Right atrium auricular region (tissue), 2 donors: ENCODE measurements around the gene OSBPL8. TPM values are rescaled to one million over a fixed set of nuclear protein-coding genes. Genes with fewer than 3 reads are reported as not detected.

Experiments
- DNase-seq: peaks from one replicate; pipeline ENCODE4 v3.0.0-alpha.2; 2019; ENCODE audit warnings: low spot score
- H3K27ac ChIP-seq, 2 donors: fragments of 200-600 bp; sonication (generic); 1 replicate in 1 of 2; 2 replicates in 1 of 2; pipeline ENCODE4 v1.5.1; 2016 to 2019
- H3K27me3 ChIP-seq, 2 donors: fragments of 200-600 bp; sonication (generic); one replicate each; pipeline versions ENCODE4 v1.5.1 to v1.6.0; 2017 to 2019
- H3K36me3 ChIP-seq: fragments of 200-600 bp; sonication (generic); one replicate; pipeline ENCODE4 v1.5.1; 2016
- H3K4me1 ChIP-seq, 2 donors: fragments of 200-600 bp; sonication (generic); one replicate each; pipeline versions ENCODE4 v1.5.1 to v1.6.0; 2017 to 2019
- H3K4me3 ChIP-seq, 2 donors: fragments of 200-600 bp; sonication (generic); 1 replicate in 1 of 2; 2 replicates in 1 of 2; pipeline ENCODE4 v1.5.1; 2017 to 2019; ENCODE audit warnings: mild to moderate bottlenecking in 1 of 2, moderate library complexity in 1 of 2
- H3K9me3 ChIP-seq, 2 donors: fragments of 200-600 bp; sonication (generic); one replicate each; pipeline ENCODE4 v1.5.1; 2019
- CTCF ChIP-seq, 2 donors: fragments of 200-600 bp; sonication (generic); IDR thresholded peaks; one replicate each; pipeline ENCODE4 v1.5.1; 2019; ENCODE audit warnings: antibody characterized with exemption in 2 of 2
- total RNA-seq, 2 donors: library from RNA; depleted of rRNA; stranded (reverse); fragments of >200 nt; gene quantifications; one replicate each; pipeline ENCODE4 v1.1.0, GENCODE V29; 2016

The OSBPL8 gene
- total RNA-seq, 2 donors from 2014 or later = 19.7 to 23.7 TPM

GRCh38 chr12:76451528-76451927 is 108.0 kb downstream of the OSBPL8 start:
- DNase-seq = no peak
- H3K4me1 ChIP-seq = peaks cover 0 to 6% of the 10 kb centered on the region in 2 donors
- H3K27me3 ChIP-seq = no peaks in the 10 kb centered on the region
- no peak for TF ChIP-seq CTCF (IDR thresholded peaks at IDR 0.05)
- H3K9me3 ChIP-seq = no peaks in the 10 kb centered on the region
- no peak overlapping the region for H3K27ac ChIP-seq
- no peak overlapping the region for H3K4me3 ChIP-seq
- H3K36me3 ChIP-seq = no peaks in the 10 kb centered on the region

GRCh38 chr12:76450690-76451089 is 108.9 kb downstream of the OSBPL8 start:
- Histone ChIP-seq H3K36me3 (no peaks in the 10 kb centered on the region), H3K4me3 (no peak overlapping the region), H3K9me3 (no peaks in the 10 kb centered on the region), H3K27ac (no peak overlapping the region), H3K4me1 (peaks cover 0 to 6% of the 10 kb centered on the region in 2 donors), H3K27me3 (no peaks in the 10 kb centered on the region)
- no peak for DNase-seq
- no peak for TF ChIP-seq CTCF (IDR thresholded peaks at IDR 0.05)

GRCh38 chr12:76449993-76450392 is 109.6 kb downstream of the OSBPL8 start:
- H3K9me3 ChIP-seq = no peaks in the 10 kb centered on the region
- no peak overlapping the region for H3K4me3 ChIP-seq
- H3K27ac ChIP-seq = no peak overlapping the region
- no peaks in the 10 kb centered on the region for H3K36me3 ChIP-seq
- peaks cover 0 to 6% of the 10 kb centered on the region in 2 donors for H3K4me1 ChIP-seq
- no peak for TF ChIP-seq CTCF (IDR thresholded peaks at IDR 0.05)
- DNase-seq = no peak
- H3K27me3 ChIP-seq = no peaks in the 10 kb centered on the region

GRCh38 chr12:76449583-76449982 is 110.0 kb downstream of the OSBPL8 start:
- DNase-seq = no peak
- Histone ChIP-seq H3K36me3 (no peaks in the 10 kb centered on the region), H3K27me3 (no peaks in the 10 kb centered on the region), H3K4me1 (peaks cover 0 to 6% of the 10 kb centered on the region in 2 donors), H3K27ac (no peak overlapping the region), H3K9me3 (no peaks in the 10 kb centered on the region), H3K4me3 (no peak overlapping the region)
- no peak for TF ChIP-seq CTCF (IDR thresholded peaks at IDR 0.05)

- no peak overlapping the region for H3K4me3 ChIP-seq
- no peaks in the 10 kb centered on the region for H3K36me3 ChIP-seq
- TF ChIP-seq CTCF (IDR thresholded peaks at IDR 0.05) = no peak
- peaks cover 0 to 6% of the 10 kb centered on the region in 2 donors for H3K4me1 ChIP-seq
- no peaks in the 10 kb centered on the region for H3K9me3 ChIP-seq
- H3K27ac ChIP-seq = no peak overlapping the region
- DNase-seq = no peak
- no peaks in the 10 kb centered on the region for H3K27me3 ChIP-seq
Observed at GRCh38 chr12:76449016-76449415, 110.6 kb downstream of the OSBPL8 start.

GRCh38 chr12:76446090-76446489 is 113.5 kb downstream of the OSBPL8 start:
- Histone ChIP-seq H3K27me3 (no peaks in the 10 kb centered on the region), H3K9me3 (no peaks in the 10 kb centered on the region), H3K27ac (no peak overlapping the region), H3K36me3 (no peaks in the 10 kb centered on the region), H3K4me1 (peaks cover 0 to 6% of the 10 kb centered on the region in 2 donors), H3K4me3 (no peak overlapping the region)
- DNase-seq = no peak
- no peak for TF ChIP-seq CTCF (IDR thresholded peaks at IDR 0.05)
